ENCODE data around the gene PIK3C2A.
A peak's percentile ranks its signal among the peaks of the same experiment; 100 is the strongest.
"Not testable (repeated sequence)": the region's sequence is repeated elsewhere in the genome, so short reads cannot be mapped to it uniquely, and the experiment has no call there.

The PIK3C2A gene

GRCh38 chr11:17207317-17208256 lies at the start of gene PIK3C2A:
Gene PIK3C2A, minus strand, starts transcription at chr11:17207986. Its CDS starts 38,245 bp downstream, at chr11:17169741.
- peak; percentile 76 for DNase-seq (ENCODE audit: low read depth, low spot score)
- H3K27ac ChIP-seq = peak within 1 kb of the TSS; percentile 92

GRCh38 chr11:17257196-17257595 lies 49.4 kb upstream of the PIK3C2A start:
- DNase-seq (ENCODE audit: low read depth, low spot score) = no peak
- peak overlapping the region; percentile 89 for H3K27ac ChIP-seq

GRCh38 chr11:17256512-17256911 lies 48.7 kb upstream of the PIK3C2A start:
- H3K27ac ChIP-seq = peak overlapping the region; percentile 89
- DNase-seq (ENCODE audit: low read depth, low spot score) = peak; percentile 65

- DNase-seq (ENCODE audit: low read depth, low spot score) = no peak
- no peak overlapping the region for H3K27ac ChIP-seq
These were observed 44.9 kb upstream of the PIK3C2A start for GRCh38 chr11:17252704-17253103.

DNA sequence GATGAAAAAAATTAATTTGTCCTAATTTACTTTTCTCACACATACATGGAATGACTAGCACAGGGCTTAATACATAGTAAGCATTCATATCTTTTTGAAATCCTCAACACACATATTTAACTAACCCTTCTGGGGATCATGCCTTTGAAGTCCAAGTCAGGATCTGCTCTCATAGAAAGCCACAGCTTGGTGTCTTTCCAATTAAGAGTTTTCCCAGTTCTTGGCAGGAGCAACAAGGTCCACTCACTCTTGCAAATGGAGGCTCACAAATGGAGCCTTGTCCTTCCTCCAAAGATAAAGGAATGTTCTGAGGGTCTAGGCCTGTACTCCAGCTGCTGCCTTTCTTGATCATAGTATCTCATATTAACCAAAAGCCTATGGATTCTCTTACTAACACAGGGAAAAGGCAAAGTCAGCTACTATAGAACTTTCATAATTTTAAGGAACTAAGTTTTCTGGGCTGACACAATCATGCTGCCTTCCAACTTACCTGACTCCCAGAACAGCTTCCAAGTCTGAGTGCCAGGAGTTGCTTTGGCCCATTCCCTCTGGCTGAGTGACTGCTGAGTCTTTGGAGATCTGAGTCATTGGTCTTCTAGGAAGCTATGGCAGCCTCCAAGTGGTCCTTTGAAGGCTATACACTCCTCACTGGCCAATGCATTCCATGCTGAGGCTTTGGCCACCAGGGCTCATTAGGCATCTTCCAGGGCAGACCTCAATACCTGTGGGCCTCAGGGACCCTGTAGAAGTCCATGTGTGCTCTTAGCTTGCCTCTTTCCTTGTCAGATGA lies 43.0 kb upstream of the PIK3C2A start:
- no peak for DNase-seq (ENCODE audit: low read depth, low spot score)
- no peak overlapping the region for H3K27ac ChIP-seq

GRCh38 chr11:17244046-17244445 lies 36.3 kb upstream of the PIK3C2A start:
- no peak overlapping the region for H3K27ac ChIP-seq
- no peak for DNase-seq (ENCODE audit: low read depth, low spot score)

GRCh38 chr11:17242954-17243353 lies 35.2 kb upstream of the PIK3C2A start:
- not testable (repeated sequence) for H3K27ac ChIP-seq

DNA sequence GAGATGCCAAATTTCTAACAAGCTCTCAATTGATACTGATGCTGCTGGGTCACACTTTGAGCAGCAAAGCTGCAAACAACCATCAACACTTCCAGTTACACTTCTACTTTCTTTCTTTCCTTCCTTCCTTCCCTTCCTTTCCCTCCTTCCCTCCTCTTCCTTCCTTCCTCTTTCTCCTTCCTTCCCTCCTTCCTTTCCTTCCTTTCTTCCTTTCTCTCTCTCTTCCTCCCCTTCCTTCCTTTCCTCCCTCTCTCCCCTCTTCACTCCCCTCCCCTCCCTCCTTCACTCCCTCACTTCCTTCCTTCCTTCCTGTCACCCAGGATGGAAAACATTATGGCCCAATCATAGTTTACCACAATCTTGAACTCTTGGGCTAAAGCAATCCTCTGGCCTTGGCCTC lies 33.0 kb upstream of the PIK3C2A start:
- no peak for DNase-seq (ENCODE audit: low read depth, low spot score)
- H3K27ac ChIP-seq = no peak overlapping the region

More at GRCh38 chr11:17242954-17243353, 35.2 kb upstream of the PIK3C2A start:
- DNase-seq (ENCODE audit: low read depth, low spot score) = not testable (repeated sequence)

DNA sequence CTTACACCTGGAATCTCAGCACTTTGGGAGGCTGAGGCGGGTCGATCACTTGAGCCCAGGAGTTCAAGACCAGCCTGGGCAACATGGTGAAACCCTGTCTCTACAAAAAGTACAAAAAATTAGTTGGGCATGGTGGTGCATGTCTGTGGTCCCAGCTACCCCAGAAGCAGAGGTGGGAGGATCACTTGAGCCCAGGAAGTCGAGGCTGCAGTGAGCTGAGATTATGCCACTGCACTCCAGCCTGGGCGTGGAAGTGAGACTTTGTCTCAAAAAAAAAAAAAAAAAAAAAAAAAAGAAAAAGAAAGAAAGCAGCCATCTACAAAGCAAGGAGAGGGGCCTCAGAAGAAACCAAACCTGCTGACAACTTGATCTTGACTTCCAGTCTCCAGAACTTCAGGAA lies 32.1 kb upstream of the PIK3C2A start:
- not testable (repeated sequence) for H3K27ac ChIP-seq; DNase-seq (ENCODE audit: low read depth, low spot score)

DNA sequence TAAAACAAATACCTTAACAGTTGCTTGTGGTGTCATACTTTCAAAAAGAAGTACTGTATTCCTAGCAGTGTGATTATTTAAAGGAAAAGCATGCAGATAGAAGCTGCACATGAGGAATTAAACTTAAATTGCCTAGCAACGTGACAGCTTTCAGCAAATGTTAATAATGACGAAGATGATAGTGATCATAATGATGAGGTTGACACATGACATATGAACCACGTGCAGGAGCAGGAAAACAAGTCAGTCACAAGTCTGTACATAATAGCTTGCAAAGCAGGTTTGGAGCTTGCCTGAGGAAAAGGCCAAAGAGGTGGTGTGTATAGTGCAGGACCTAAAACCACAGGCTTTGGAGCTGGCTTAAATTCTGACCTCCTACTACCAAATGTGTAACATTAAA lies 30.6 kb upstream of the PIK3C2A start:
- no peak overlapping the region for H3K27ac ChIP-seq
- DNase-seq (ENCODE audit: low read depth, low spot score) = peak; percentile 68

DNA sequence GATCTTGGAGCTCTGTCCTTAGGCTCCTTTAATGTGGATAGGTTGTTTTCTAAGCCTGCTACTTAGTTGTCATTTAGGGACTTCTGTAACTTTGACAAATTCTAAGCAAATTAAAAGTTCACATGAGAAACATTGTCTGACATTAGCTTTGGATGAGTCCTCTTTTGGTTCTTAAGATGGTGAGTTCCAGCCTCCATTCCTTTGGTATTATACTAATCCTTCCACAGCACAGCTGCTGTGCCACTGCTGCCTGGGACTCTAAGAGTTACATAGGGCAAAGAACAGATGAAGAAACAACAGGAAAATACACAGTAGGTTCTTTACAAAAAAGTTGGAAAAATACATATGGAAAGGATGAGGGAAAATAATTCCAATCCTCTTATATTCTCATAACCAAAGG lies 25.3 kb upstream of the PIK3C2A start:
- no peak for DNase-seq (ENCODE audit: low read depth, low spot score)
- no peak overlapping the region for H3K27ac ChIP-seq

- no peak overlapping the region for H3K27ac ChIP-seq
- no peak for DNase-seq (ENCODE audit: low read depth, low spot score)
These were observed 23.4 kb upstream of the PIK3C2A start for GRCh38 chr11:17230867-17231851.

- no peak for DNase-seq (ENCODE audit: low read depth, low spot score)
- no peak overlapping the region for H3K27ac ChIP-seq
These were observed 21.8 kb upstream of the PIK3C2A start for GRCh38 chr11:17229481-17230152.

DNA sequence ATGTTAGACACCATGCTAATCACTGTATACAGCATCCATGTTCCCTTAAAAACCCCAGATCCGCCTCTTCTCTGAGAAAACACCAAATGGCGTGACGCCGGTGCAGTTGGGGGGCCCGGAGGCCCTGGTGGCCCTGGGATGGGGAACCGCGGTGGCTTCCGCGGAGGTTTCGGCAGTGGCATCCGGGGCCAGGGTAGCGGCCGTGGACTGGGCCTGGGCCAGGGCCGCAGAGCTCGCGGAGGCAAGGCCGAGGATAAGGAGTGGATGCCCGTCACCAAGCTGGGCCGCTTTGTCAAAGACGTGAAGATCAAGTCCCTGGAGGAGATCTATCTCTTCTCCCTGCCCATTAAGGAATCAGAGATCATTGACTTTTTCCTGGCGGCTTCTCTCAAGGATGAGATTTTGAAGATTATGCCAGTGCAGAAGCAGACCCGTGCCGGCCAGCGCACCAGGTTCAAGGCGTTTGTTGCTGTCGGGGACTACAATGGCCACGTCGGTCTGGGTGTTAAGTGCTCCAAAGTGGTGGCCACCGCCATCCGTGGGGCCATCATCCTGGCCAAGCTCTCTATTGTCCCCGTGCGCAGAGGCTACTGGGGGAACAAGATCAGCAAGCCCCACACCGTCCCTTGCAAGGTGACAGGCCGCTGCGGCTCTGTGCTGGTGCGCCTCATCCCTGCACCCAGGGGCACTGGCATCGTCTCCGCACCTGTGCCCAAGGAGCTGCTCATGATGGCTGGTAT lies 20.6 kb upstream of the PIK3C2A start:
- DNase-seq (ENCODE audit: low read depth, low spot score); H3K27ac ChIP-seq: not testable (repeated sequence)

DNA sequence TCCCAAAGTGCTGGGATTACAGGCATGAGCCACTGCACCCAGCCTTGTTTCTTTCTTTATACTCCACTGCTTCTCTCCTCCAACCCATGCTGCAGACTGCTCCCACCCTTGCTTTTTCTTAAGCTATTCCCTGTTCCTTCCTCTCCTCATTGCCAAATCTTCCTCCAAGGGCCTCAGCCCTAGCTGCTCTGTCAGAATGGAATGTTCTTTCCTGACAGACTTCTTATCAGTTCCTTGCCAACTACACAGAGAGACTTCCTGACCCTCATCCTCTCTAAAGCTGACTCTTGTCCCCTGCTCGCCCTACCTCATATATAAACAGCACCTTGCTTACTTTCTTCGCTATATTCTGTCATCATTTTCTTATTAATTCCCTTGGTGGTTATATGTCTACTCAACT lies 16.9 kb upstream of the PIK3C2A start:
- DNase-seq (ENCODE audit: low read depth, low spot score) = no peak

GRCh38 chr11:17221968-17222367 lies 14.2 kb upstream of the PIK3C2A start:
- no peak overlapping the region for H3K27ac ChIP-seq
- no peak for DNase-seq (ENCODE audit: low read depth, low spot score)

More for the DNA sequence above, 16.9 kb upstream of the PIK3C2A start:
- H3K27ac ChIP-seq = no peak overlapping the region

- H3K27ac ChIP-seq = no peak overlapping the region
- DNase-seq (ENCODE audit: low read depth, low spot score) = no peak
These were observed 11.2 kb upstream of the PIK3C2A start for GRCh38 chr11:17219016-17219415.

DNA sequence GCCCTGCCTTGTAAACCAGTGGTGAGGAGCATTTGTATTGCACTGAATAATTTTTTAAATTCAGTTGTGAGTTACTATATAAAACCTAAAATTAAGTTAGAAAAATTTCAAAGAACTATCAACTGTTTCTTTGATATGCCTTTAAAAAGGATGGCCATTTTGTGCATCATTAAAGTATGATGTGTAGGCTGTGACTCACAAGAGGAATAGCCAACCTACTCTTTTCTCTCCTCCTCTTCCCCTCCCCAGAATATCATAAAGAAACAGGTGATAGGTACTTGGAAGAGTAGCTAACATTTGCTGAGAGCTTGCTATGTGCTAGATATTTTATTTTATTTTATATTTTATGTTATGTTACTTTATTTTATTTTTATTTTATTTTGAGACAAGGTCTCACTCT lies 10.6 kb upstream of the PIK3C2A start:
- H3K27ac ChIP-seq = no peak overlapping the region
- DNase-seq (ENCODE audit: low read depth, low spot score) = no peak

DNA sequence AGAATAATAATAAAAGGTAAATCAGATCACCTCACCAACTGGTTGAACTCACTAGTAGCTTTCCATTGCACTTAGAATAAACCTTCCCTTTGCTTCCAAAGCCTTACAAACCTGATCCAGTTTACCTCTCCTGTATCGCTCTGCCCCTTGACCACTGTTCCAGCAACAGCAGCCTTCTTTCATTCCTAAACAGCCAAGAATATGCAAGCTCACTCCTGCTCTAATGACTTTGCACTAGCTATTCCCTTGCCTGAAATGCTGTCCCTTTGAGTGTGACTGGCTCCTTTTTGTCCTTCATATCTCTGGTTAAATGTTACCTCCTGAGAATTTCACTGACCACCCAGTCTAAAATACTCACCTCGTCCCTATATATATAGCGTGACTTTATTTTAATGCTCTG lies 9.6 kb upstream of the PIK3C2A start:
- no peak overlapping the region for H3K27ac ChIP-seq
- no peak for DNase-seq (ENCODE audit: low read depth, low spot score)

Data from epithelial cell of prostate (primary cell).